ENCODE data around the gene LRRC14B. TPM values are rescaled to one million over a fixed set of nuclear protein-coding genes. Genes with fewer than 3 reads are reported as not detected.

LRRC14B gene
- total RNA-seq, 1 donor from 2014 or later = 0.22 TPM

- Mint-ChIP-seq H3K9me3 (no peaks in the 10 kb centered on the region), H3K4me1 (peaks cover 8% of the 10 kb centered on the region), H3K36me3 (peaks cover 5% of the 10 kb centered on the region), H3K27ac (no peak overlapping the region), H3K4me3 (no peak overlapping the region), H3K27me3 (ENCODE audit: low read depth) (no peaks in the 10 kb centered on the region)
- no peak for DNase-seq (ENCODE audit: low spot score in 2 of 2, unreplicated experiment in 2 of 2)
- TF ChIP-seq, protein P1, sequence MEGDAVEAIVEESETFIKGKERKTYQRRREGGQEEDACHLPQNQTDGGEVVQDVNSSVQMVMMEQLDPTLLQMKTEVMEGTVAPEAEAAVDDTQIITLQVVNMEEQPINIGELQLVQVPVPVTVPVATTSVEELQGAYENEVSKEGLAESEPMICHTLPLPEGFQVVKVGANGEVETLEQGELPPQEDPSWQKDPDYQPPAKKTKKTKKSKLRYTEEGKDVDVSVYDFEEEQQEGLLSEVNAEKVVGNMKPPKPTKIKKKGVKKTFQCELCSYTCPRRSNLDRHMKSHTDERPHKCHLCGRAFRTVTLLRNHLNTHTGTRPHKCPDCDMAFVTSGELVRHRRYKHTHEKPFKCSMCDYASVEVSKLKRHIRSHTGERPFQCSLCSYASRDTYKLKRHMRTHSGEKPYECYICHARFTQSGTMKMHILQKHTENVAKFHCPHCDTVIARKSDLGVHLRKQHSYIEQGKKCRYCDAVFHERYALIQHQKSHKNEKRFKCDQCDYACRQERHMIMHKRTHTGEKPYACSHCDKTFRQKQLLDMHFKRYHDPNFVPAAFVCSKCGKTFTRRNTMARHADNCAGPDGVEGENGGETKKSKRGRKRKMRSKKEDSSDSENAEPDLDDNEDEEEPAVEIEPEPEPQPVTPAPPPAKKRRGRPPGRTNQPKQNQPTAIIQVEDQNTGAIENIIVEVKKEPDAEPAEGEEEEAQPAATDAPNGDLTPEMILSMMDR (IDR thresholded peaks at IDR 0.05; ENCODE audit: unreplicated experiment) = no peak
Measured at GRCh38 chr5:187042-187431, 4.3 kb upstream of the LRRC14B start.

DNA sequence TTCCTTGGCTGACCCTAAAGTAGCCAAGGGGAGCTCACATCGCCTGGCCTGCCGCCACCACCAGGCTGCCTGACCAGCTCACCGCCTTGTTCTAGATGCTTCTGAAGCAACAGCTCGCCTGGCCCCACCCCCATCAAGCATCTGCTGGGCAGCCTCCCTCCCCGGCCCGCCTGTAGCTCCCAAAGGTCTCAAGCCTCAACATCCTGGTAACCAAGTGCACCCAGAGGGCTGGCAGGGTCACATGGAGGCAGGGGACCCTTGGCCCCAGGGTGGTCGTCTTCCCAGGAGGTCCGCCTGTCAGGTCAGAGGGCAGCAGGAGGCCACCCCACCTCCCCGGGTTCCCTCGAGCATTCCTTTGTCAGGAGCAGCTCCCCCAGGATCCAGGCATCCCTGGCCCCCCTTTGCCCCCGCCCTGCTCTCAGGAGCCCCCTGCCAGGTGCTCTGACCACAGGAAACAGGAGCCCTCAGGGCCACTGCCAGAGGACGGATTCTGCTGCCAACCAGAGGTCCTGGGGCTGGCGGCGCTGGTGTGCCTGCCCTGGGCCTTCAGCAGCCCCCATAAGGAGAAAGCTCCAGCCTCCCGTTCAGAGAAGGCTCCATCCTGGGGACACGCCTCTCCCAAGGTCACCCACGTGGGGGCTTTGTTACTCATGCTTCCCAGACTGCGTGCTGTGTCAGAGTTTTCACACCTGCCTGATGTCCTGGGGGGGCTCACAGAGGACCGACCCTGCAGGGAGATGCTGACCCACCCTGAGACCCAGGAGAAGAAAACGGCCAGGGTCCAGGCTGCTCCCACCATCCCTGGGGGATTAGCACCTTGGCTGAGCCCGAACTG lies 3.5 kb upstream of the LRRC14B start:
- no peaks in the 10 kb centered on the region for H3K27me3 Mint-ChIP-seq (ENCODE audit: low read depth)
- no peak overlapping the region for H3K27ac Mint-ChIP-seq
- no peaks in the 10 kb centered on the region for H3K36me3 Mint-ChIP-seq
- peaks cover 8% of the 10 kb centered on the region for H3K4me1 Mint-ChIP-seq
- TF ChIP-seq, protein P1 (IDR thresholded peaks at IDR 0.05; ENCODE audit: unreplicated experiment) = no peak
- H3K9me3 Mint-ChIP-seq = no peaks in the 10 kb centered on the region
- peak overlapping the region; percentile 49 for H3K4me3 Mint-ChIP-seq
- no peak for DNase-seq (ENCODE audit: low spot score in 2 of 2, unreplicated experiment in 2 of 2)

- Mint-ChIP-seq H3K9me3 (no peaks in the 10 kb centered on the region), H3K4me1 (peaks cover 8% of the 10 kb centered on the region), H3K36me3 (no peaks in the 10 kb centered on the region), H3K27ac (peak overlapping the region; percentile 34), H3K27me3 (ENCODE audit: low read depth) (no peaks in the 10 kb centered on the region), H3K4me3 (peak overlapping the region; percentile 49)
- DNase-seq (ENCODE audit: low spot score in 2 of 2, unreplicated experiment in 2 of 2) = peak; percentile 70 to 90
- TF ChIP-seq, protein P1 (IDR thresholded peaks at IDR 0.05; ENCODE audit: unreplicated experiment) = peak; percentile 91
Measured at GRCh38 chr5:188488-189481, 2.5 kb upstream of the LRRC14B start.

DNA sequence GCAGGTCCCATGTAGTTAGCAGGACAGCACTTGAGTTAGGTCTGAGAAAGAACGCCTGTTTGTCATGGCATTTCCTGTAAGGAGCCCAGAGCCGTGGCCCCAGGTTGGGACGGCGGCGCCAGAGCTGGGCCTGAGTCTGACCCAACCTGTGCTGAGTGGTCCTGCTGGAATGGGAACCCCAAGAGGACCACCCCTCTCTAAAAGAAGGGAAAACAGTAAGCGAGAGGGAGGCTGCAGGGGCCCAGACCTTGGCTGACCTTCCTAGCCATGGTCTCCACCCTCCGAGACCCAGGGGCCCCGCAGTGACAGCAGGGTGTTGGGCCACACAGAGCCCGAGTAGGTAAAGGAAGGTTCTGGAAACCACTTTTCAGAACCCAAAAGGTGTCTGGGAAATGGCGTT lies 1.8 kb upstream of the LRRC14B start:
- Mint-ChIP-seq H3K4me3 (no peak overlapping the region), H3K27me3 (ENCODE audit: low read depth) (no peaks in the 10 kb centered on the region), H3K4me1 (peaks cover 8% of the 10 kb centered on the region), H3K36me3 (no peaks in the 10 kb centered on the region), H3K9me3 (no peaks in the 10 kb centered on the region), H3K27ac (no peak overlapping the region)
- TF ChIP-seq, protein P1 (IDR thresholded peaks at IDR 0.05; ENCODE audit: unreplicated experiment) = no peak
- no peak for DNase-seq (ENCODE audit: low spot score in 2 of 2, unreplicated experiment in 2 of 2)

- Mint-ChIP-seq H3K27ac (no peak overlapping the region), H3K4me3 (no peak overlapping the region), H3K36me3 (no peaks in the 10 kb centered on the region), H3K9me3 (no peaks in the 10 kb centered on the region), H3K4me1 (peaks cover 8% of the 10 kb centered on the region), H3K27me3 (ENCODE audit: low read depth) (no peaks in the 10 kb centered on the region)
- no peak for DNase-seq (ENCODE audit: low spot score in 2 of 2, unreplicated experiment in 2 of 2)
- TF ChIP-seq, protein P1 (IDR thresholded peaks at IDR 0.05; ENCODE audit: unreplicated experiment) = no peak
Measured at GRCh38 chr5:189976-190365, 1.3 kb upstream of the LRRC14B start.

Measured in mesothelial cell of epicardium (in vitro differentiated cells).